NCI-H1694 treated with DMSO at 0.1 percent for 48 hours (cell line): Measurements from ENCODE around the gene CCNI2.

Experiments used
- DNase-seq: peaks from one replicate; lab custom pipeline; 2025; lab: John Stamatoyannopoulos, UW

Gene CCNI2

GRCh38 chr5:132749506-132749905 is 2.3 kb downstream of the CCNI2 start:
- DNase-seq = no peak

GRCh38 chr5:132750471-132751230 is 3.4 kb downstream of the CCNI2 start:
- no peak for DNase-seq

GRCh38 chr5:132751444-132751843 is 4.2 kb downstream of the CCNI2 start:
- DNase-seq = no peak

- no peak for DNase-seq
These were observed 4.8 kb downstream of the CCNI2 start for GRCh38 chr5:132751971-132752580.

GRCh38 chr5:132752581-132753125 is 5.4 kb downstream of the CCNI2 start:
- no peak for DNase-seq

GRCh38 chr5:132753135-132753987 is 6.1 kb downstream of the CCNI2 start:
- DNase-seq = peak; percentile 7

- DNase-seq = no peak
These were observed 6.9 kb downstream of the CCNI2 start for GRCh38 chr5:132754111-132754510.

GRCh38 chr5:132754947-132755346 is 7.7 kb downstream of the CCNI2 start:
- peak; percentile 7 for DNase-seq

GRCh38 chr5:132756542-132756941 is 9.3 kb downstream of the CCNI2 start:
- DNase-seq = no peak

GRCh38 chr5:132758451-132758850 is 11.2 kb downstream of the CCNI2 start:
- DNase-seq = no peak

GRCh38 chr5:132759114-132760048 is 12.2 kb downstream of the CCNI2 start:
- DNase-seq = no peak

- no peak for DNase-seq
These were observed 12.8 kb downstream of the CCNI2 start for GRCh38 chr5:132760049-132760420.

- DNase-seq = no peak
These were observed 13.5 kb downstream of the CCNI2 start for GRCh38 chr5:132760601-132761317.

- DNase-seq = no peak
These were observed 14.4 kb downstream of the CCNI2 start for GRCh38 chr5:132761321-132762240.

- no peak for DNase-seq
These were observed 15.2 kb downstream of the CCNI2 start for GRCh38 chr5:132762246-132763000.

- DNase-seq = no peak
These were observed 16.2 kb downstream of the CCNI2 start for GRCh38 chr5:132763181-132764036.

- DNase-seq = no peak
These were observed 16.8 kb downstream of the CCNI2 start for GRCh38 chr5:132764051-132764450.

- no peak for DNase-seq
These were observed 17.5 kb downstream of the CCNI2 start for GRCh38 chr5:132764671-132765238.
